Smooth muscle cell (in vitro differentiated cells): ENCODE results near the gene CCDC134. TPM values are rescaled to one million over a fixed set of nuclear protein-coding genes. Genes with fewer than 3 reads are reported as not detected.

Experiments used
- DNase-seq: peaks from one replicate; lab custom pipeline; 2025; ENCODE audit not compliant: unreplicated experiment; lab: John Stamatoyannopoulos, UW
- H2AFZ ChIP-seq: fragments of 200-600 bp; sonication (generic); 2 replicates; pipeline ENCODE4 v1.6.0; 2016; ENCODE audit warnings: antibody characterized with exemption, low read depth, mild to moderate bottlenecking
- H3F3A ChIP-seq: fragments of 200-600 bp; sonication (generic); 2 replicates; pipeline ENCODE4 v1.6.0; 2017; ENCODE audit warnings: antibody characterized with exemption, low read depth
- H3K27ac ChIP-seq: fragments of 200-600 bp; sonication (generic); 2 replicates; pipeline ENCODE4 v1.5.1; 2016; ENCODE audit warnings: low read depth, mild to moderate bottlenecking
- H3K27me3 ChIP-seq: fragments of 200-600 bp; sonication (generic); 2 replicates; pipeline ENCODE4 v1.6.1; 2016; ENCODE audit warnings: low read depth, mild to moderate bottlenecking
- H3K36me3 ChIP-seq: fragments of 200-600 bp; sonication (generic); 2 replicates; pipeline ENCODE4 v1.5.1; 2016; ENCODE audit warnings: low read depth
- H3K4me1 ChIP-seq: fragments of 200-600 bp; sonication (generic); 2 replicates; pipeline ENCODE4 v1.5.1; 2016; ENCODE audit warnings: low read depth
- H3K4me2 ChIP-seq: fragments of 200-600 bp; sonication (generic); 2 replicates; pipeline ENCODE4 v1.6.0; 2016; ENCODE audit warnings: mild to moderate bottlenecking
- H3K4me3 ChIP-seq: fragments of 200-600 bp; sonication (generic); 2 replicates; pipeline ENCODE4 v1.5.1; 2016; ENCODE audit warnings: mild to moderate bottlenecking
- H3K79me2 ChIP-seq: fragments of 200-600 bp; sonication (generic); 2 replicates; pipeline ENCODE4 v1.6.0; 2016; ENCODE audit warnings: low read depth, mild to moderate bottlenecking
- H3K9ac ChIP-seq: fragments of 200-600 bp; sonication (generic); 2 replicates; pipeline ENCODE4 v1.6.0; 2016; ENCODE audit warnings: low read depth
- H3K9me3 ChIP-seq: fragments of 200-600 bp; sonication (generic); replicated peaks from 2 replicates; pipeline ENCODE4 v1.5.1; 2016; ENCODE audit warnings: low read depth
- H4K20me1 ChIP-seq: fragments of 200-600 bp; sonication (generic); 2 replicates; pipeline ENCODE4 v1.6.0; 2016; ENCODE audit warnings: low read depth
- WGBS: methylation state at CpG from one replicate; pipeline ENCODE4 v1.1.7; 2016; ENCODE audit warnings: low lambda C conversion rate; 5-methylcytosine and 5-hydroxymethylcytosine counted together
- polyA plus RNA-seq: library from polyadenylated mRNA; unstranded; fragments of >200 nt; fragmentation: Nextera tagmentation; extraction: Ambion mirVana; gene quantifications from 2 replicates; pipeline ENCODE4 v1.2.1, GENCODE V29; 2016
- total RNA-seq: library from RNA; depleted of rRNA; stranded (reverse); fragments of >200 nt; gene quantifications from 2 replicates; pipeline ENCODE4 v1.2.3, GENCODE V29; 2014
- TF ChIP-seq, protein P1 (sequence below): fragments of 200-600 bp; sonication (generic); IDR thresholded peaks from 2 replicates; pipeline ENCODE4 v1.5.1; 2017; ENCODE audit warnings: borderline replicate concordance, mild to moderate bottlenecking, antibody characterized with exemption; ENCODE audit not compliant: insufficient read depth, poor library complexity, severe bottlenecking

CCDC134 gene
- total and polyA plus RNA-seq, 2 experiments from 2014 or later, result 7.4 to 8.8 TPM

DNA sequence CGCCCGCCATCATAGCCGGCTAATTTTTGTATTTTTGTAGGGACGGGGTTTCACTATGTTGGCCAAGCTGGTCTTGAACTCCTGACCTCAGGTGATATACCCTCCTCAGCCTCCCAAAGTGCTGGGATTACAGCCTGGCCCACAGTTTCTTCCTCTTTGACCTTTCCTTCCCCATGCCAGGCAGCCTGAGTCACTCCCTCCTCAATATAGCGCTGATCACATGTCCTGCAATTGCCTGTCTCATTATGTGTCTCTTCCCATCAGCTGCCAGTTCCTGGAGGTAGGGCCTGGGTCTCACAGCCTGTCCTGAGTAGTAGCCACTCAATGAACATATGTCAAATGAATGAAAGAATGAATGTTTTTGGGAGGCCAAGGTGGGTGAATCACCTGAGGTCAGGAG lies 43.0 kb upstream of the CCDC134 start:
- no peaks in the 10 kb centered on the region for H3K36me3 ChIP-seq
- H3K27me3 ChIP-seq, result no peaks in the 10 kb centered on the region
- H3K4me1 ChIP-seq, result no peaks in the 10 kb centered on the region
- 97% methylated on average over 5 of the region's 5 CpGs for WGBS
- no peak overlapping the region for H2AFZ ChIP-seq
- H3K4me3 ChIP-seq, result no peak overlapping the region
- H3K27ac ChIP-seq, result no peak overlapping the region
- H3K79me2 ChIP-seq, result no peaks in the 10 kb centered on the region
- TF ChIP-seq, protein P1, sequence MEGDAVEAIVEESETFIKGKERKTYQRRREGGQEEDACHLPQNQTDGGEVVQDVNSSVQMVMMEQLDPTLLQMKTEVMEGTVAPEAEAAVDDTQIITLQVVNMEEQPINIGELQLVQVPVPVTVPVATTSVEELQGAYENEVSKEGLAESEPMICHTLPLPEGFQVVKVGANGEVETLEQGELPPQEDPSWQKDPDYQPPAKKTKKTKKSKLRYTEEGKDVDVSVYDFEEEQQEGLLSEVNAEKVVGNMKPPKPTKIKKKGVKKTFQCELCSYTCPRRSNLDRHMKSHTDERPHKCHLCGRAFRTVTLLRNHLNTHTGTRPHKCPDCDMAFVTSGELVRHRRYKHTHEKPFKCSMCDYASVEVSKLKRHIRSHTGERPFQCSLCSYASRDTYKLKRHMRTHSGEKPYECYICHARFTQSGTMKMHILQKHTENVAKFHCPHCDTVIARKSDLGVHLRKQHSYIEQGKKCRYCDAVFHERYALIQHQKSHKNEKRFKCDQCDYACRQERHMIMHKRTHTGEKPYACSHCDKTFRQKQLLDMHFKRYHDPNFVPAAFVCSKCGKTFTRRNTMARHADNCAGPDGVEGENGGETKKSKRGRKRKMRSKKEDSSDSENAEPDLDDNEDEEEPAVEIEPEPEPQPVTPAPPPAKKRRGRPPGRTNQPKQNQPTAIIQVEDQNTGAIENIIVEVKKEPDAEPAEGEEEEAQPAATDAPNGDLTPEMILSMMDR, result no peak
- H3K9ac ChIP-seq, result no peak overlapping the region
- no peaks in the 10 kb centered on the region for H3K9me3 ChIP-seq
- no peaks in the 10 kb centered on the region for H3F3A ChIP-seq
- no peaks in the 10 kb centered on the region for H4K20me1 ChIP-seq
- no peak overlapping the region for H3K4me2 ChIP-seq
- no peak for DNase-seq

DNA sequence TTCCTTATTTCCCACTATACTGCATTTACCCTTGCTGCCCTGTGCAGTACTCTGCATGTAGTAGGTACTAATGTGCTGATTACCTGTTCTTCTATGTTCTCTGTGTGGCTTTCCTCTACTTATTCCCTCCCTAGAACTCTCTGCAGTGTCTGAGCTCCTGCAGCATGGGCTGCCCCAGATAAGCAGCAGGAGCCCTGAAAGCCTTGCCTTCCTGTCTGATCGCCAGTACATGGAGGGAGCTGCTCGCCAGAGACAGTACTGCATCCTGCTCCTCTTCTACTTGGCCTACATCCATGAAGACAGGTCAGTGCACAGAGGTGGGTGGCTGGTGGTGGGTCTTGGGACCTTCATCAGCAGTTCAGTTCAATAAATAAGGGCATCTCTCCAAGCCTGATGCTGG lies 42.2 kb upstream of the CCDC134 start:
- WGBS, result 80% methylated on average over 2 of the region's 2 CpGs

DNA sequence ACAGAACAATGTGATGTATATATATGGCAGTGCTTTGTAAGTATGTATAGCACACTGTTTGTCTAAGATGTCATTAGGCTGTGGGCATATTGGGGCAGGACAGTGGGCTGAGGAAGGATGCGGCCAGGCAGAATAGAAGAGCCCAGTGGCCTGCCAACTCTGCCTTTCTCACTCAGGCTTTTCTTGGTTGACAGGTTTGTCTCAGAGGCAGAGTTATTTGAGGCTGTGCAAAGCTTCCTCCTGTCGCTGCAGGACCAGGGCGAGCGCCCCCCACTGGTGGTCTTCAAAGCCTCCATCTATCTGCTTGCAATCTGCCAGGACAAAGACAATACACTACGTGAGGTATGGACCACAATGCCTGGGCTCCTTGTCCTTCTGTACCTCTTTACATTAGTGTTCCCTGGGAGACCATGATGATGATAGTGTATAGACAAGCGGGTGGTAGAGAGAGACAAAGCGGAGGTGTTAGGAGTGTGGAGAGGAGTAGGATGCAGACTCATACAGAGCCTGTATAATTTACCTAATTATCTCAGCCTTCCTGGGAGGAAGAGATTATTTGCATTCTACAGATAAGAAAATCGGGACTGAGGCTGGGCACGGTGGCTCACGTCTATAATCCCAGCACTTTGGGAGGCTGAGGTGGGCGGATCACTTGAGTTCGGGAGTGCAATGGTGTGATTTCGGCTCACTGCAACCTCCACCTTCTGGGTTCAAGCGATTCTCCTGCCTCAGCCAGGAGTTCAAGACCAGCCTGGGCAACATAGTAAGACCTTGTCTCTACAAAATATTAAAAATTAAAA lies 37.3 kb upstream of the CCDC134 start:
- no peak overlapping the region for H2AFZ ChIP-seq
- H3K4me1 ChIP-seq, result no peaks in the 10 kb centered on the region
- no peaks in the 10 kb centered on the region for H3K27me3 ChIP-seq
- H3K4me2 ChIP-seq, result no peak overlapping the region
- H3K27ac ChIP-seq, result no peak overlapping the region
- TF ChIP-seq, protein P1, result peak; percentile 44
- no peaks in the 10 kb centered on the region for H4K20me1 ChIP-seq
- WGBS, result 51% methylated on average over 14 of the region's 14 CpGs
- H3K9me3 ChIP-seq, result no peaks in the 10 kb centered on the region
- no peaks in the 10 kb centered on the region for H3K36me3 ChIP-seq
- DNase-seq, result no peak
- H3F3A ChIP-seq, result no peaks in the 10 kb centered on the region
- no peak overlapping the region for H3K4me3 ChIP-seq
- H3K79me2 ChIP-seq, result no peaks in the 10 kb centered on the region
- no peak overlapping the region for H3K9ac ChIP-seq

More for the DNA sequence above, 42.2 kb upstream of the CCDC134 start:
- Histone ChIP-seq H3K79me2 (no peaks in the 10 kb centered on the region), H3K27me3 (no peaks in the 10 kb centered on the region), H3F3A (no peaks in the 10 kb centered on the region), H4K20me1 (no peaks in the 10 kb centered on the region), H3K9me3 (no peaks in the 10 kb centered on the region), H3K27ac (no peak overlapping the region), H3K4me2 (no peak overlapping the region), H3K9ac (no peak overlapping the region), H2AFZ (no peak overlapping the region), H3K36me3 (no peaks in the 10 kb centered on the region), H3K4me3 (no peak overlapping the region), H3K4me1 (no peaks in the 10 kb centered on the region)
- DNase-seq, result no peak
- TF ChIP-seq, protein P1, result no peak

DNA sequence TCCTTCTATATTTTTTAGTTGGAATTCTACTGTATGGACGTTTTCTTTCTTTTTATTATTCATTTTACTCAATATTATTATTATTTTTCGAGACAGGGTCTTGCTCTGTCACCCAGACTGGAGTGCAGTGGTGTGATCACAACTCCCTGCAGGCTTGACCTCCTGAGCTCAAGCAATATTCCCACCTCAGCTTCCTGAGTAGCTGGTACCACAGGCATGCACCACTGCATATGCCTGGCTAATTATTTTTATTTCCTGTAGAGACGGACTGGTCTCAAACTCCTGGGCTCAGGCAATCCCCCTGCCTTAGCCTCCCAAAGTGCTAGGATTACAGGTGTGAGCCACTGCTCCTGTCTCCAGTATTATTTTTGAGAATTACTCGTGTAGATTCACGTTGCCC lies 34.0 kb upstream of the CCDC134 start:
- Histone ChIP-seq H2AFZ (no peak overlapping the region), H3K4me1 (no peaks in the 10 kb centered on the region), H3K79me2 (no peaks in the 10 kb centered on the region), H3K4me2 (no peak overlapping the region), H4K20me1 (no peaks in the 10 kb centered on the region), H3F3A (no peaks in the 10 kb centered on the region), H3K27ac (no peak overlapping the region), H3K27me3 (no peaks in the 10 kb centered on the region), H3K9ac (no peak overlapping the region), H3K4me3 (no peak overlapping the region), H3K9me3 (no peaks in the 10 kb centered on the region), H3K36me3 (no peaks in the 10 kb centered on the region)
- TF ChIP-seq, protein P1, result no peak
- 82% methylated on average over 5 of the region's 5 CpGs for WGBS
- DNase-seq, result no peak
